ENCODE measurements around the gene GALNT18.

DNA sequence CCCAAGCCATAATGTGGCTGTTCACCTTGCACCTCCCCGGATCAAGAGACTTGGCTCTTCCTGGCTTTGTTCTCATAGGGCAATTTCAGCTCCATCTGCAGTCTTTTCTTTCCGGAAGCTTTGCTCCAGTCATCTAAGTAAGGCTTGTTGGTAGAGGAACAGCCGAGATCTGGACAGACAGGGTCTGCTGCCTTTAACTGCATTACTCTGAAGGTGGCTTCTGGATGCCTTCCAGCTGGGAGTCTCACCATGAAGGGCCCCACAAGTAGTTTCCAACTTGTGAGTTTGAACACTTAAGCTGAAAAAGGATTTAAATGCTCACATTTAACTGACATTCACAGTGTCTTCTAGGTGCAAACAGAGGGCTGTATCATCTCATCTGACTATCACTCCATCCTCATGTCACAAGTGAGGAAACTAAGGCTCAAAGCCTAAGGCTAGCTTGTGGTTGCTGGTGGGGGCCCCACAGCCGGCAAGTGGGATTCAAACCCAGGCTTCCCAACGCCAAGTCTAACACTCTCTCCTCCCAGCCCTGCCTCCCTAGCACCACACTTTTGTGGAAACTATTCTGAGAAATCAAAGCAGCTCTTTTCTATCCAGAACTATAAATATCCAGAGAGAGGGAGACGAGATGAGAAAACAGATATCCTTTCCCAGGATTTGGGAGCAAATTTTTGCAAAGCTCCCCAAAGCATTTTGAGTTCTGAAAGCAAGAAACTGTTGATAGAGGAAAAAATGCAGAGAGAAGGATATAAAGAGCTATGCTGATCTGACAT, 58.4 kb downstream of the GALNT18 start:
- TF ChIP-seq ZNF70 (CRISPR knock-in tag; IDR thresholded peaks at IDR 0.05) (no peak), ZNF8 (CRISPR knock-in tag; IDR thresholded peaks at IDR 0.05) (no peak), CSDC2 (CRISPR knock-in tag; IDR thresholded peaks at IDR 0.05) (no peak), ZC3H10 (CRISPR knock-in tag; IDR thresholded peaks at IDR 0.05) (no peak), RARB (CRISPR knock-in tag; IDR thresholded peaks at IDR 0.05) (no peak), OSR1 (CRISPR knock-in tag; IDR thresholded peaks at IDR 0.05) (no peak), ZFP3 (CRISPR knock-in tag; IDR thresholded peaks at IDR 0.05) (no peak), ZFP30 (CRISPR knock-in tag; IDR thresholded peaks at IDR 0.05) (no peak)
- TF ChIP-seq, protein P1, sequence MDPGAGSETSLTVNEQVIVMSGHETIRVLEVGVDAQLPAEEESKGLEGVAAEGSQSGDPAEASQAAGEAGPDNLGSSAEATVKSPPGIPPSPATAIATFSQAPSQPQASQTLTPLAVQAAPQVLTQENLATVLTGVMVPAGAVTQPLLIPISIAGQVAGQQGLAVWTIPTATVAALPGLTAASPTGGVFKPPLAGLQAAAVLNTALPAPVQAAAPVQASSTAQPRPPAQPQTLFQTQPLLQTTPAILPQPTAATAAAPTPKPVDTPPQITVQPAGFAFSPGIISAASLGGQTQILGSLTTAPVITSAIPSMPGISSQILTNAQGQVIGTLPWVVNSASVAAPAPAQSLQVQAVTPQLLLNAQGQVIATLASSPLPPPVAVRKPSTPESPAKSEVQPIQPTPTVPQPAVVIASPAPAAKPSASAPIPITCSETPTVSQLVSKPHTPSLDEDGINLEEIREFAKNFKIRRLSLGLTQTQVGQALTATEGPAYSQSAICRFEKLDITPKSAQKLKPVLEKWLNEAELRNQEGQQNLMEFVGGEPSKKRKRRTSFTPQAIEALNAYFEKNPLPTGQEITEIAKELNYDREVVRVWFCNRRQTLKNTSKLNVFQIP (CRISPR knock-in tag; IDR thresholded peaks at IDR 0.05; ENCODE audit: borderline replicate concordance, low read depth): no peak

Measured in SK-N-SH treated with all-trans-retinoic acid at 6 μM for 48 hours (cell line).